K562 (cell line): Measurements from ENCODE around the gene PPARG. TPM values are rescaled to one million over a fixed set of nuclear protein-coding genes. Genes with fewer than 3 reads are reported as not detected.

Source experiments
- ATAC-seq: fragments of 200-7000 bp; cut with Tn5 transposase; 3 replicates; pipeline ENCODE4 v1.9.1; 2020; ENCODE audit warnings: moderate library complexity
- BruUV-seq: library from RNA; stranded (reverse); fragments of 400-500 nt; replicated peaks from 2 replicates; lab custom pipeline; 2021; lab: Mats Ljungman, UMichigan
- CTCF ChIA-PET: fragments of 300-600 bp; formaldehyde crosslinking; extraction: SDS; loops from one replicate; lab custom pipeline; 2021; ENCODE audit warnings: low intra/inter-chr PET ratio; lab: Yijun Ruan, JAX
- POLR2A ChIA-PET: fragments of 300-600, 350-650 bp; sonication (Branson Sonifier 250); formaldehyde crosslinking; extraction: SDS; loops from one replicate; lab custom pipeline; 2021; ENCODE audit warnings: antibody characterized with exemption, inconsistent platforms; lab: Yijun Ruan, JAX
- DNase-seq, 4 experiments: peaks; one replicate each; pipeline versions ENCODE4 v3.0.0 to v3.0.0-alpha.2; 2011 to 2018; ENCODE audit warnings: low spot score in 3 of 4, mixed read lengths in 3 of 4; ENCODE audit errors: extremely low read depth in 1 of 4
- FAIRE-seq: peaks from 2 replicates; lab custom pipeline; 2011; peaks lifted over from hg19 to GRCh38; lab: Jason Lieb, UNC
- H2AFZ ChIP-seq: 2 replicates; pipeline ENCODE4 v1.6.0; 2011; ENCODE audit warnings: low read depth, low read length, control low read depth, inconsistent platforms
- H3K27ac ChIP-seq: fragments of 200-600 bp; 3 replicates; pipeline ENCODE4 v1.8.0; 2011; ENCODE audit warnings: low read depth, mild to moderate bottlenecking, control low read depth, inconsistent platforms, low read length, moderate library complexity, mixed read lengths; ENCODE audit errors: extremely low read depth
- H3K27me3 ChIP-seq, 2 experiments: fragments of 300-600 bp in 1 of 2; 2 replicates in 1 of 2; 3 replicates in 1 of 2; pipeline versions ENCODE4 v1.6.0 to v1.8.0; 2011; ENCODE audit warnings: inconsistent platforms in 2 of 2, low read length in 2 of 2, mild to moderate bottlenecking in 1 of 2, mixed read lengths in 1 of 2, moderate library complexity in 1 of 2; ENCODE audit not compliant: control insufficient read depth in 2 of 2, insufficient read depth in 2 of 2
- H3K36me3 ChIP-seq: fragments of 300-600 bp; 3 replicates; pipeline ENCODE4 v1.8.0; 2011; ENCODE audit warnings: mild to moderate bottlenecking, low read length, inconsistent platforms; ENCODE audit not compliant: control insufficient read depth, insufficient read depth
- H3K4me1 ChIP-seq, 2 experiments: fragments of 200-600 bp in 1 of 2; replicated peaks in 1 of 2; 2 replicates in 1 of 2; 3 replicates in 1 of 2; pipeline versions ENCODE4 v1.5.1 to v1.8.0; 2011; ENCODE audit warnings: inconsistent platforms in 2 of 2, low read length in 2 of 2, mild to moderate bottlenecking in 1 of 2, mixed read lengths in 1 of 2, moderate library complexity in 1 of 2; ENCODE audit not compliant: control insufficient read depth in 2 of 2, insufficient read depth in 2 of 2
- H3K4me2 ChIP-seq: 2 replicates; pipeline ENCODE4 v1.6.1; 2011; ENCODE audit warnings: low read length, control low read depth, inconsistent platforms, mixed read lengths; ENCODE audit not compliant: insufficient read depth
- H3K4me3 ChIP-seq: fragments of 200-600 bp; sonication (generic), shearing (Covaris generic); 2 replicates; pipeline ENCODE4 v1.5.1; 2016; ENCODE audit warnings: control low read depth, inconsistent platforms
- H3K79me2 ChIP-seq: fragments of 200-600 bp; 3 replicates; pipeline ENCODE4 v1.8.0; 2011; ENCODE audit warnings: low read length, inconsistent platforms; ENCODE audit not compliant: control insufficient read depth, insufficient read depth
- H3K9ac ChIP-seq, 2 experiments: 2 replicates each; pipeline versions ENCODE4 v1.6.0 to v1.6.1; 2011; ENCODE audit warnings: low read depth in 2 of 2, low read length in 2 of 2, control low read depth in 1 of 2, inconsistent platforms in 1 of 2, mild to moderate bottlenecking in 1 of 2, mixed read lengths in 1 of 2; ENCODE audit not compliant: insufficient read depth in 1 of 2
- H3K9me1 ChIP-seq: one replicate; pipeline ENCODE4 v1.6.0; 2011; ENCODE audit warnings: inconsistent platforms, mild to moderate bottlenecking, low read length, moderate library complexity; ENCODE audit not compliant: control insufficient read depth, insufficient read depth
- H3K9me3 ChIP-seq: replicated peaks from 2 replicates; pipeline ENCODE4 v1.5.1; 2011; ENCODE audit warnings: low read depth, low read length, inconsistent platforms; ENCODE audit not compliant: control insufficient read depth, insufficient read depth
- H4K20me1 ChIP-seq: replicated peaks from 2 replicates; pipeline ENCODE4 v1.6.1; 2011; ENCODE audit warnings: low read length, inconsistent platforms, mixed read lengths; ENCODE audit not compliant: control insufficient read depth, insufficient read depth
- ERF ChIP-seq: fragments of 450-650 bp; formaldehyde crosslinking; IDR thresholded peaks from 2 replicates; pipeline ENCODE4 v1.4.0; 2020; ENCODE audit warnings: mild to moderate bottlenecking, mixed read lengths
- HNRNPK ChIP-seq: fragments of 200-400 bp; formaldehyde crosslinking; IDR thresholded peaks from one replicate; pipeline ENCODE4 v1.6.1; 2018; ENCODE audit warnings: mild to moderate bottlenecking, low read depth, low read length; ENCODE audit not compliant: poor library complexity, severe bottlenecking
- NFYB ChIP-seq: IDR thresholded peaks from 2 replicates; pipeline ENCODE4 v1.6.1; 2011; ENCODE audit warnings: mild to moderate bottlenecking, moderate library complexity; ENCODE audit not compliant: insufficient read length; ENCODE audit errors: extremely low read depth
- NR1H2 ChIP-seq: sonication (generic); formaldehyde crosslinking; IDR thresholded peaks from 2 replicates; pipeline ENCODE4 v1.4.0; 2020; ENCODE audit warnings: mild to moderate bottlenecking, missing genetic modification reagents
- NUFIP1 ChIP-seq: fragments of 450-650 bp; IDR thresholded peaks from 2 replicates; pipeline ENCODE4 v1.6.1; 2018; ENCODE audit not compliant: partially characterized antibody
- PRMT5 ChIP-seq: sonication (generic); formaldehyde crosslinking; IDR thresholded peaks from 2 replicates; pipeline ENCODE4 v1.5.0; 2020; ENCODE audit warnings: missing genetic modification reagents
- RCOR1 ChIP-seq, 2 experiments: IDR thresholded peaks; 2 replicates each; pipeline ENCODE4 v1.6.1; 2012; ENCODE audit warnings: low read depth in 2 of 2, low read length in 2 of 2, borderline replicate concordance in 1 of 2, improper control_type of control experiment in 1 of 2
- RFX7 ChIP-seq: fragments of 250-450 bp; sonication (Bioruptor Pico); IDR thresholded peaks from 2 replicates; pipeline ENCODE4 v1.5.1; 2021; ENCODE audit warnings: mild to moderate bottlenecking
- SAFB2 ChIP-seq: fragments of 200-400 bp; formaldehyde crosslinking; IDR thresholded peaks from 2 replicates; pipeline ENCODE4 v1.6.1; 2018; ENCODE audit warnings: borderline replicate concordance, low read length, low read depth, moderate library complexity; ENCODE audit not compliant: severe bottlenecking
- SMARCC2 ChIP-seq: fragments of 450-650 bp; IDR thresholded peaks from 2 replicates; pipeline ENCODE4 v1.6.1; 2017; ENCODE audit warnings: antibody characterized with exemption, moderate library complexity, mild to moderate bottlenecking, low read depth
- VEZF1 ChIP-seq: fragments of 200-800 bp; sonication (Bioruptor generic); IDR thresholded peaks from 2 replicates; pipeline ENCODE4 v1.6.1; 2017; ENCODE audit warnings: missing genetic modification characterization, missing compliant biosample characterization
- ZNF780A ChIP-seq: fragments of 250-450 bp; sonication (Bioruptor Pico); IDR thresholded peaks from 2 replicates; pipeline ENCODE4 v1.5.0; 2021; ENCODE audit warnings: mild to moderate bottlenecking
- WGBS: fragments of 100-300 bp; shearing (Covaris generic); methylation state at CpG from one replicate; pipeline ENCODE4 v1.1.6; 2016; ENCODE audit warnings: low coverage, mixed read lengths; ENCODE audit not compliant: insufficient coverage; ENCODE audit errors: missing lambda C conversion rate; 5-methylcytosine and 5-hydroxymethylcytosine counted together
- in situ Hi-C: fragments of 300-500 bp; cut with MboI; formaldehyde crosslinking; loops from 4 replicates; pipeline ENCODE4 v1.15.0; 2018; ENCODE audit warnings: inconsistent platforms, mixed read lengths
- intact Hi-C: fragments of 100-400 bp; cut with micrococcal nuclease; formaldehyde crosslinking; loops from 2 replicates; pipeline ENCODE4 v1.14.2; 2022
- polyA plus RNA-seq, 8 experiments: library from polyadenylated mRNA; depleted of rRNA in 4 of 8; stranded (reverse) in 5 of 8; unstranded in 3 of 8; fragments of >200 nt; fragmentation: Nextera tagmentation in 2 of 8; fragmentation: Illumina TruSeq in 1 of 8; extraction: Ambion mirVana in 2 of 8; extraction: Trizol in 1 of 8; gene quantifications; 2 replicates each; pipeline versions ENCODE4 v1.2.1 to v1.2.3, GENCODE V29; 2011 to 2014; ENCODE audit warnings: inconsistent platforms in 1 of 8, missing spikeins in 1 of 8
- total RNA-seq, 7 experiments: library from RNA; depleted of rRNA in 6 of 7; stranded (reverse); fragments of >200 nt in 6 of 7; fragmentation: Illumina TruSeq in 2 of 7; extraction: Trizol in 2 of 7; gene quantifications; 2 replicates each; pipeline versions ENCODE4 v1.2.1 to v1.2.3, GENCODE V29; 2011 to 2021; ENCODE audit warnings: low replicate concordance in 1 of 7

PPARG gene
- total and polyA plus RNA-seq, 9 of the 15 experiments (the other 6 are each of a cell fraction or from before 2014, with no cell fraction given) = not detected

GRCh38 chr3:12347301-12347700 lies 58.4 kb downstream of the PPARG start:
- FAIRE-seq = no peak
- intact Hi-C loops = no loop called here
- Histone ChIP-seq H3K4me1 (no peaks in the 10 kb centered on the region), H2AFZ (no peak overlapping the region), H3K9ac (no peak overlapping the region), H3K79me2 (no peaks in the 10 kb centered on the region), H4K20me1 (no peaks in the 10 kb centered on the region), H3K9me1 (no peaks in the 10 kb centered on the region), H3K4me3 (no peak overlapping the region), H3K9me3 (no peaks in the 10 kb centered on the region), H3K36me3 (no peaks in the 10 kb centered on the region), H3K27me3 (peaks cover 0 to 8% of the 10 kb centered on the region in 2 experiments; a peak in 3 of 5 replicates), H3K4me2 (no peak overlapping the region), H3K27ac (no peak overlapping the region)
- CTCF ChIA-PET = no interaction called here
- ATAC-seq = no peak
- no peak for DNase-seq
- in situ Hi-C loops = no loop called here
- BruUV-seq = no TSS peak
- TF ChIP-seq NUFIP1 = no peak
- 0% methylated on average over 3 of the region's 3 CpGs for WGBS
- POLR2A ChIA-PET = interaction anchor here (0.5 to 0.6 kb wide), 3 partner anchors 22 to 394 kb away, joined by 3 to 5 read pairs (median 4); no protein-coding TSS in a partner anchor

DNA sequence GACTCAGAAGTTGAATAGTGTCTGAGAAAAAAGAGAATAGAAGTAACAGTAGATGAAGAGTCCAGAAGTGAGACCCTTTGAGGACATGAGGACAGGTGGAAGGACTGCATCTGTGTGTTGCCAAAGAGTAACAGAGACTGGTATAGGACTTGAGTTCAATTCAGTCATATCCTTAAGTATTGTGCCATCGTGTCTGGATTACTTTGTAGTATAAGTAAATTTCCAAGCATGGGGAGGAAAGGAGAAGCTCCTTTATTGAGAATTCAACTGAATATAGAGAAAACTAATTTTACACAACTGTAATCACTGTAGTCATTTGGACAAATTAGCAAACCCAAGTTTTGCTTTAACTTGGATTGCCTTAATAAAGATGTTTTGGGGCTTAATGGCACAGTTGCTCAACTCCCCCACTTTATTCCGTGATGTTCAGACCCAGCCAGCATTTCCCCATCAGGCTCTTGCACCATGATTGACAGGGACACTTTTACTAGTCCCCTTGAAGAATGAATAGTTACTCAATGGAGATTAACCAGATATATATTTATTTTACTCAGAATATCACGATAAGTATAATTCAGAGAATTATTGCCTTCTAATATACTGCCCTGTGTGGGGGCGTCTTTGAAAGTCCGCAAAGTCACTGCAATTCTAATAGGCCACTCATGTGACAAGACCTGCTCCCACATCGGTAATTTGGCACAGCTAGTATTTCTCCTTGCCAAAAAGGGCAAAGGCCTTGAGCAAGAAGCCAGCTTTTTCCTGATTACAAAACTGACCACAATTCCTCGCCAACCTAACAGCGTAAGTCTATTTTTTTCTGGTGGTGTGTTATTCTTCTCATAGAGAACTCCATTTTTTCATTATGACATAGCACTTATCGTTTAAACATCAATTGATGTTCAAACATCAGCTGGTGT lies 61.3 kb downstream of the PPARG start:
- Histone ChIP-seq H3K4me1 (no peaks in the 10 kb centered on the region), H3K79me2 (no peaks in the 10 kb centered on the region), H3K9me1 (no peaks in the 10 kb centered on the region), H3K4me3 (no peak overlapping the region), H3K27me3 (peaks cover 0 to 8% of the 10 kb centered on the region in 2 experiments; a peak in 3 of 5 replicates), H3K9me3 (no peaks in the 10 kb centered on the region), H3K27ac (no peak overlapping the region), H4K20me1 (no peaks in the 10 kb centered on the region), H3K9ac (no peak overlapping the region), H3K4me2 (no peak overlapping the region), H2AFZ (no peak overlapping the region), H3K36me3 (no peaks in the 10 kb centered on the region)
- CTCF ChIA-PET = no interaction called here
- FAIRE-seq (no peak), ATAC-seq (no peak), DNase-seq (no peak)
- POLR2A ChIA-PET = interaction anchor here (0.6 kb wide), 1 partner anchor 23 kb away, joined by 3 read pairs; no protein-coding TSS in a partner anchor
- BruUV-seq = no TSS peak
- in situ Hi-C loops = no loop called here
- intact Hi-C loops = no loop called here
- 0% methylated on average over 9 of the region's 9 CpGs for WGBS
- TF ChIP-seq VEZF1 (CRISPR knock-in tag) (no peak), RCOR1 (IDR thresholded peaks at IDR 0.05; ENCODE audit: borderline replicate concordance in 1 of 2, low read depth in 2 of 2, low read length in 2 of 2) (no peak), ERF (CRISPR knock-in tag) (no peak), RFX7 (no peak), PRMT5 (CRISPR knock-in tag) (no peak), SMARCC2 (no peak), NFYB (no peak), ZNF780A (CRISPR knock-in tag) (no peak), NR1H2 (no peak), SAFB2 (no peak), HNRNPK (no peak)
